NK-92 treated with Interleukin-12 subunit alpha and Interleukin-12 subunit beta, amount 100 ng/mL, for 24 hours (cell line): ENCODE data around the gene CAMK1.

Source experiments
- DNase-seq: peaks from one replicate; lab custom pipeline; 2025; lab: John Stamatoyannopoulos, UW

Gene CAMK1

DNA sequence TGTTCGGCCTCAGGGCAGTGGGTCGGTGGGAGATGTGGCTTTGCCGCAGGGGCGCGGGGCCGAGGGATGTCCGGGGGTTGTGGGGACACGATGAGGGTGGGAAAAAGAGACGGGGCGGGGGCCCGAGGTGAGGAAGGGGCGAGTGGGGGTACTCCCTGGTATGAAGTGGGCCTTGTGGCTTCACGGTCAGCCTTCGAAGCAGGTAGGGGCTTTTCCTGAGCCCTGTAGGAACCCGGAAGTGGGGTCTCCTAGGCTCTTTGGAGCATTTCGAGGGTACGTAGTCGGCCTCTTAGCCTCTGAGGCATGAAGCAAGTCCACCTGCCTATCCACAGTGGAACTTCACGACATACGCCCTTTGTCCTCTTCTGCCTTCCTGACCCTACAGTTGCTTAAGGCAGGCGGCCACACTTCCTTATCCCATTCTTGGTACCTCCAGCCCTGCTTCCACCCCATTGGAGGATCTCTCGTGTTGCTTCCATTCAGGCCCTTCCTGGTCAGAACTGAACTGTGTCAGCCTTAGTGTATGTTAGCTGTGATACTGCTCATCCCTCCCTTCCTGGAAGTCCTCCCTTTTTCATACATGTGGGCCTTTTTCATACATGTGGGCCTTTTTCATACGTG, 23.5 kb upstream of the CAMK1 start:
- DNase-seq = no peak

DNA sequence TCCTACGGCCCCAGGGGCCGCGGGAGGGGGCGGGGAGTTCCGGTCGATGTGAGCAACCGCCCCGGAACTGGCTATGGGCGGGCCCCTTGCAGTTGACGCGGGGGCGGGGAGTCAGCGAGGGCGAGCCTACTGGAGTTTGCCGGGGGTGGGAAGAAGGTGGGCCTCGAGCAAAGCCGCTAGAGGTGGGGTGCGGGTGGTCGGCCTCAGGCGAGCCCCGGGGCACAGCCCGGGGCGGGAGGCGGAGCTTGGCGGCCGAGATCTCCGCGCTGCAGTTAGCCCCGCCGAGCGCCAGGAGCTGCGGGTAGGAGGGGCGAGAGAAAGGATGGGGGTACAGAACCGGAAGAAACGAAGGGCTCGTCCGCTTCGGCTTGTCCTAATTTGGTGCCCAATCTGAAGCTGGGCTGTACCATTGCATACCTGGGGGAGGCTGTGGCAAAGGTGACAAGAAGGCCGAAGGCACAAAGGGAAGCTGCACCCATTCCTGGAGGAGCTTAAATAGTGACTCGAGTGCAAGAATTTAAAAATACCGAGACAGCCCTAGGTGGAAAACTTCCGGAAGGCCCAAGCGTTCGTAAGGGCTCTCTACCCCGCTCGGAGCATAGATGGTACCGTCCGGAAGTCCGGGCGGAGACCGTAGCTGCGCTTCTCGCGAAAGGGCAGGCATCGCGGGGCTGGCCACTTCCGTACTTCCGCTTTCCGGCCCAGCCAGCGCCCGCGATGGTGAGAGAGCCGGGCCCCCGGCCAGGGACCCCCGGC, 22.8 kb upstream of the CAMK1 start, which contains the start of the genes ARPC4 and TADA3:
TSS of gene ARPC4 (plus strand) at position 678 of the 756 bp plus-strand sequence. CDS start at position 718, 40 bp downstream.
TSS of gene TADA3 (minus strand) at position 69 of the 756 bp plus-strand sequence. CDS start 1,007 bp downstream, outside the sequence.
- peak; percentile 94 for DNase-seq

DNA sequence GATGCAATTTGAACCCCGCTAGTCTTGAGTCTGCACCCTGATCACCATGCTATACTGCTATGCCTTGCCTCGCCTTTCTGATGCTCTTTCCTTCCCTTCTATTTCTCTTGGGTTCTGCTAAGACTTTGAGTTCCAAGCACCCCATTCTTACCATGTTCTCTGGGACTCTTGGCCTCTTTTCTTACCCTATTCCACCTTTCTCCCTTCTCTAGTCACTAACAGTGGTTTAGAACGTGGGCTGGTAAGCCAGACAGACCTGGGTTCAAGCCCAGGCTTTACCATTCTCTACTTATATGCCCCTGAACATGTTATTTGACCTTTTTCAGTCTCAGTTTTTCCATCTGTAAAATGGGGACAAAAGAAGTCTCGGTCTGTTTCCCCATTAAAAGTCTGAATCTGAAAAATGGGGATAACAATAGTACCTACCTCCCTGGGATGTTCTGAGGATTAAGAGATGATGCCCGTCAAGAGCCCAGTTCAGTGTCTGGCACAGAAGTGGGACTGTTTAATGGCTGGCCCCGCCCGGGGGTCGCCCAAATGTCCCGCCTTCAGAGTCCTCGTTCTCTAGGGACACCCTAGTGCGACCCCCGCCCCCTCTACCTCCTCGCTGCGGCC, 22.1 kb upstream of the CAMK1 start:
- no peak for DNase-seq

DNA sequence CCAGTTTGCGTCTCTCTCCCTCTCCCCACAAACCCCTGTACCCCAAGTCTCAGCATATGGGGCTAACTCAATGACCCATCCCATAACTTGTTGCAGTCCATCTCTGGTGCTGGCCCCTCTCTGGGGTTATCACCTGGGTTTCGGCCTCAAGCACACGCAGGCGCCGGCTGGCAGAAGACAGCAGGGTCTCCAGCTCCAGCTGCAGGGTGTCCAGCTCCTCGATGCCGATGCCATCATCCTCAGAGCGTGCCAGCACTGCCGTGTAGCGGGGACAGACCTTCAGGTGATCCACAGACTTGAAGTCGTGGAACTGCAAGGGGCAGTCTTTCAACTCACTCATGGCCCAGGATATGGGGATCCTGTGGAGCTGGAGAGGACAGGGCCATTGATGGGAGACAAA, 21.4 kb upstream of the CAMK1 start:
- DNase-seq = no peak

DNA sequence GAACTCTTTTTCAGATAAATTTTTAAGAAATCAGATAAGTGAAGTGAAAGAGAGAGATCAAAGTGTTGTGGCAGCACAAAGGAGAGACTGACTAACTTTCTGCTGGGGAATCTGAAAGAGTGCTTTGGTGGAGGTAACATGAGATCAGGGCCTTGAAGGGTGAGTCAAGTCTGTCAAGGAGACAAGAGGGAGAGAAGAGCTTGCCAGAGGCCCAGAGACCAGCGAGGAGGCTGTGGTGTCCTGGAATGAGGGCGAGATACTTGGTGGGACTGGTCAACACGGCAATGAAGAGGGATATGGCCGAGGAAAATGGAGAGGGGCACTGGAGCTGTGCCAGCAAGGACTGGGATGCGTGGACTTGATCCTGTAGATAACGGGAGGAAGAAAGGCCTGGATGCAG, 18.0 kb upstream of the CAMK1 start:
- DNase-seq = no peak

DNA sequence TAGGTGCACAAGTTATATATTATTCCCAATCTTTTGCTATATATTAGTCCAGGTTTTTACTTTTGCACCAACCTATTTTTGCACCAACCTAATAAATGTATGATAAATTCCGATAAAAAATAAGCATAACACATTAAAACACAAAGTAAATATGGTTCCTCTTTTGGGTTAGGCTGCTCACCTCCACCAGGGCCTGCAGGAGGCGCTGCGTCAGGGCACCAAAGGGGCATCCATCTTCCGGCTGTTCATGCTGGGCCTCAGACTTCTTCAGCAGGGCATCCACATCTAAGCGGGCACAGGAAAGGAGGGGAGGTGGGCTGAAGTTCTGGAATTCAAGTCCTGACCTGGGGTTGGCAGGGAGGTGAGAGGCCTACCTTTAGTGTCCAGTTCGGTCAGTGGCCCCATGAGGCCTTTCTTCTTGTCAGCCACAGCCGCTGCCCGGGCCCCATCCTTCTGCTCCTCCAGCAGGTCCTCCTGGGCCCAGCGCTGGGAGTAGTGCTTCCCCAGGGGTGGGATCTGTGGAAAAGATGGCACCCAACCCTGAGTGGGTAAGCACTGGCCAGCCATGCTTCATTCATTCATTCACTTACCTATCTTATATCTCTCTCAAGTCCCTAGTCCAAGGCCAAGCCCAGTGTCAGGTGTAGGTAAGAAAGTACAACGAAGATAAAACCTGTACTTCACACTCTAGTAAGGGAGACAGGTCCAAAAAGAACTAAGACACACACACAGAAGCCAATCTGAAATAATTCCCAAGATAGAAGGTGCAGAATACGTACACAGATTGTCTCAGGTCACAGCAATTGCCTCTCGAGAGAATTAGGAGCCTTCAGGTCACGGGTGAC, 17.3 kb upstream of the CAMK1 start:
- no peak for DNase-seq

DNA sequence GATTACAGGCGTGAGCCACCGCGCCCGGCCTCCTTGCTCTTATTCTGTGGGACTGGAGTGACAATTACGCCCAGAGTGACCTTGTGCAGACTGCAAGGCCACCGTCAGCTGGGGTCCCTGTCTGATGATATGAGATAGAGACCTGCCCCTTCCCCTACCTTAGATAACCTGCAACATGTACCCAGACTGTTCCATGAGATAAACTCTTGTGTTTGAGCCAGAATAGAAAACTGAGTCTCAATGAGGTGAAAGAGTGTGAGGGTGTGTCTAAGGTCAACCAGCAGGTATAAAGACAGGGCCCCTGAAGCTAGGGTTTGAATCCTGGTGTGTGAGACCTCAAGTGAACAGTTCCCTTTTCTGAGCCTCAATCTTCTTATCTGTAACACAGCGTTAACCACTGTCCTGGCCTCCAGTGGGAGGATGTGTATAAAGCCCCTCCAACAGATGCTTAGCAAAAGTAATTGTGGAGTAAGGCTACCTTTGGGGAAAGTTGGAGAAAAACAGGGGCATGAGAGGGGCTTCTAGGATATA, 16.5 kb upstream of the CAMK1 start:
- DNase-seq = no peak

DNA sequence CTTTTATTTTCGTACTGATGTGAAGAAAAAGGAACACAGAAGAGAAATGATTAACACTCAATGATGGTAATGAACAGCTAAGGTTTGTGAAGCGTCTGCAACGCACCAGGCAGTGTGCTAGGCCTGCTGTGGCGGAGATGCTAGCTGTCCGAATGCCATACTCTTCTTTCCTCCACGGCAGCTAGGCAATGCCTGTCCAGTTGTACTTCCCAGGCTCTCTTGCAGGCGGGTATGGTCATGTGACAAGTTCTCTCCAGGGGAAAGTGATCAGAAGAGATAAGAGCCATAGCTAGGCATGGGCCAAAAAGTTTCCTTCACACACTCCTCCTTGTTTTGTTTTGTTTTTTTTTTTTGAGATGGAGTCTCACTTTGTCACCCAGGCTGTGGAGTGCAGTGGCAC, 15.9 kb upstream of the CAMK1 start:
- DNase-seq = no peak

DNA sequence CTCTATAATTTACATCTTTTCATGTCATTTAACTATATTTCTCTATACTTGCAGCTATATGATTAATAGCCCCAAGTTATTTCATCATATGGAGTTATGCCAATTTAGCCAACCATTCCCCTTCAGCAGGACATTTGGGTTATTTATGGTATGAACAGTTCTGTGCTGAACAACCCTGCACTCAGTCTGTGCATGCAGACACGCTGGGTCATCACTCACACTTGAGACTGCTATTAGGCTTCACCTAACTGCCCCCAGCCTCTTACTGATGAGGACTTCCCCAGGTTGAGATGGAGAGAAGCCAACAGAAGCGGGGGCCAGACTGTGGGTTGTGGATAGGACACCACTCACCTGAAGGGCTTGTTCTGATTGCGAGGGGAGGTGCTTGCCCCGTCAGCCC, 15.2 kb upstream of the CAMK1 start:
- DNase-seq = no peak

DNA sequence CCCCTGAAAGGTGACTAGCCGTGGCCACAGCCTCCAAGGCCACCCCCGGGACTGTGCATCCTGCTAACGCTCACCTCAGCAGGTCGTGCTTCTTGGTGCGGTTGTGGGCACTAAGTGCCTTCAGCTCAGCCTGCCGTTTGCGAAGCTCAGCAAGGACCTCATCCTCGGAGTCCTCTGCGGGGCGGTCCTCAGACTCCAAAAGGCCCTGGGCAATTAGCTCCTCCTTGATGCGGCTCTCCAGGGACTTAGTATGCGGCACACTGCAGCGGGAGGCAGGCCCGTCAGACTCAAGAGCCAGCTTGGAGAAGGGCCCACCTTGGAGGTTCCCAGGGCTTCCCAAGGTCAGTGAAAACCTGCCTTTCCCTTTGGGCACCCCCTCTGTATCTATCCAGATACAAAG, 14.2 kb upstream of the CAMK1 start:
- no peak for DNase-seq

DNA sequence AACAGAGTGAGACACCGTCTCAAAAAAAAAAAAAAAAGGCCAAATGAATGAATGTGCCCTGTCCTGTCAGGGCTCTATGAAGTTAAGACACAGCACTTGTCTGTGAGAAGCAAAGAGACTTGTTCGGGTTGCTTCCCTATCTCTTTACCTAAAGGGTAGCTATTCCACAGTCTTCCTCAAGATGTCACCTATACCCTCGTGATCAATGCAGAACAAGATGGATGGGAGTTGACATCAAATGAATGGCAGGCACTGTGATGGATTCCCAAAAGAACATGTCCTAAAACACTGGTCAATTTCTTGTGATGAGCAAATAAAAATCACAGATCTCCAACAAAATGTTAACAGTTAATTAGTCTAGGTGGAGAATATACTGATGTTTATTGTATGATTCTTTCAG, 13.0 kb upstream of the CAMK1 start:
- no peak for DNase-seq

DNA sequence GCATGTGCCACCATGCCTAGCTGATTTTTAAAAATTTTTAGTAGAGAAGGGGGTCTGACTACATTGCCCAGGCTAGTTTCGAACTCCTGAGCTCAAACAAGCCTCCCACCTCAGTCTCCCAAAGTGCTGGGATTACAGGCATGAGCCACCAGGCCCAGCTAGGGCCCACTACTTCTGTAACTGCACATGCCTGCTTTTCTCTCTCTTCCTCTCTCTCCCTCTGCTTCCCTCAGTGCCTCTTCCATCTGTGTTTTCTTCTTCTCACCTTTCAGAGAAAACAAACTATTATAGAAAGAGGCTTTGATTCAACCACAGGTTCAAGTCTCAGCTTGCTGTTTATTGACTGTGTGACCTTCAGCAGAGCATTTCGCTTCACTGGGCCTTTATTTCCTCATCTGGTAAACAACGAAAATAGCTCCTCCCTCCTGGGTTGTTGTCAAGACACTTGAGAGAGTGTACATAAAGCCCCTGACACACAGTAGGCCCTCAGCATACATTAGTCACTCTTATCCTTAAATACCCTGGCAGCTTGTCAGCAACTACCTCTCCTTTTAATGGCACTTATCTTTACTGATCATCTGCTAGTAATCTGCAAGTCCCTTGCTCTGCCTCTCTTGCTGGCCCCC, 12.3 kb upstream of the CAMK1 start:
- no peak for DNase-seq

DNA sequence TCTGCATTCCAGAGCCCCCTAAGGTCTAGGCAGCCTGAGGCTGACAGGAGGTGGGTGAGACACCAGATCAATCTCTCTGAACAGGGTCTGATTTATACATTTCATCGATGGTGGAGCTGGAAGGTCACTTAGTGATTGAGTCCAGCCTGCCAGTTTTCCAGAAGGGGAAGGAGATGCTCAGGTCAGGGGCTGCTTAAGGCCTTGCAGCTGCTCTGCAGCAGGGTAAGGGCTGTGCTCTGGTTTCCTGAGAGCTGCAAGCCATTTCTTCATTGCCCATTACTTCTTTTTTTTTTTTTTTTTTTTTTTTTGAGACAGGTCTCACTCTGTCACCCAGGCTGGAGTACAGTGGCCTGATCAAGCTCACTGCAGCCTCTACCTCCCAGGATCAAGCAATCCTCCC, 11.8 kb upstream of the CAMK1 start:
- DNase-seq = no peak

DNA sequence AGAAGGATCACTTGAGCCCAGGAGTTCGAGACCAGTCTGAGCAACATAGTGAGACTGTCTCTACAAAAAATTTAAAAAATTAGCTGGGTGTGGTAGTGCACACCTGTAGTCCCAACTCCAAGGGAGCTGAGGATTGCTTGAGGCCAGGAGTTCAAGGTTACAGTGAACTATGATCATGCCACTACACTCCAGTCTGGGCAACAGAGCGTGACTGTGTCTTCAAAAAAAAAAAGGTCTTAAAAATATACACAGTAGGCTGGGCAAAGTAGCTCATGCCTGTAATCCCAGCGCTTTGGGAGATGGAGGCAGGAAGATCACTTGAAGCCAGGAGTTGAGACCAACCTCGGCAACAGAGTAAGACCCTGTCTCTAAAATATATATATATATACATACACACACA, 11.2 kb upstream of the CAMK1 start:
- no peak for DNase-seq

DNA sequence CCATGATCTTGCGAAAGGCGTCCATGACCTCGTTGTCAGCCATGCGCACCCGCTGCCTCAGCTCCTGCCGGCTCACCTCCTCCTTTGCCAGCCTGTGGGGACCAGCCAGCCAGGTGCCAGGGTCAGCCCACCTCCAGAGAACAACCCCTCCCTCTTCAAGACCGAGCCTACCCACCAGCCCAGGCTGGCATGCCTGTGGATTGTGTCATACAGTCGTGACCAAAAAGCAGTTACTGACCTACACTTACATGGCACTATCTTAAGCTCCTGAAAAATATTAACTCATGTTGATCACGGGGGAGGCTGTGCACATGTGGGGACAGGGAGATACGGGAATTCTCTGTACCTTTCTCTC, 10.7 kb upstream of the CAMK1 start:
- DNase-seq = no peak

DNA sequence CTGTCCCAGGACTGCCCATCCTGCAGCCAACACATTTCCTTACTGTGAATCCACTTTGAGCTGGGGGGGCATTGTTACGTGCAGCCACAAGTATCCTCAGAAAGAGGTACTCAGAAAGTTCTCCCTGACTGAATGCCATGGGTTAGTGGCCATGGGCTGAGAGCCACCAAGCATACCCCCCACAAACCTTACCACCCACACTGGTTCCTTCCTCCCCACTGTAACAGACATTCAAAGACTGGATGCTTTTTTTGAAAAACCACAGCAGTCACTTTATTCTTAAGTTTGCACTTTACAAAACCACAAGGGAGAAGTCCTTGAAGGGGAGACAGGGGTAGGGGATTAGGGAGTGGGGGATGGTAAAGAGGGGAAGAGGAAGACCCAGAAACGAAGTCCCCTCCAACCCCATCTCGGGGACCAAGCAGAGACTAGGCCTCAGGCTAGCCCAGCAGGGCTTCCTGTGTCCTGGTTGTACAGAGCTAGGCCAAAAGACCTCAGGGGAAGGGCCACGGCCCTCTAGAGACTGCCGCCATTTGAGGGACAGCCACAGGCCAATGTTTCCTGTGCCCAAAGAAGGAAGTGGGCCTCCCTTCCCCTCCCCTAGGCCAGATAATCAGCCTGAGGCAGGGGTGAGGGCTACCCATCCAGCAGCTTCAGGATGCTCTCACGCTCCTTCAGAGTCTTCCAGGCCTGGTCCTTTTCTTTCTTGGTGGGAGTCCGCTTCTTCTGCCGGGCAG, 10.1 kb upstream of the CAMK1 start:
- peak; percentile 45 for DNase-seq

DNA sequence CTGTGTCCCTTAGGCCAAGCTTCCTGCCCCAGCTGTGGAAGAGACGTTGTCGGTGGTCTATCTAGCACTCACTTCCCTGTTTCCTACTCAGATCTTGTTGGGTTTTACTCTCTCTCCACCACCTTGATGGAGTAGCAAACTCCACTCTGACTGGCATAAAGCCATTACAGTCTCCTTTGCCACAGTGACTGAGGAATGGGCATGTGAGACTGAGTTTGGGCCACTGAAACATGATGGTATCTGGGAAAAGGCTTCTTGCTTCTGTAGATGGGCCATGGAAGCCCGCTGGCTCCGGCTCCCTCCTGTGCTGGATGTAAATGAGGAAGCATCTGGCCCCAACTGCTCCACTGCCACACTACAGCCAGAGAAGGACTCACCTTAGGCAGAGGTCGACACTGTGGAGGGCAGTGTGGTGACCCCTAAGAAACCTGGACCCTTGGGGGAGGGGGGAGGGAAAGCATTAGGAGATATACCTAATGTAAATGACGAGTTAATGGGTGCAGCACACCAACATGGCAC, 9.4 kb upstream of the CAMK1 start:
- DNase-seq = no peak

DNA sequence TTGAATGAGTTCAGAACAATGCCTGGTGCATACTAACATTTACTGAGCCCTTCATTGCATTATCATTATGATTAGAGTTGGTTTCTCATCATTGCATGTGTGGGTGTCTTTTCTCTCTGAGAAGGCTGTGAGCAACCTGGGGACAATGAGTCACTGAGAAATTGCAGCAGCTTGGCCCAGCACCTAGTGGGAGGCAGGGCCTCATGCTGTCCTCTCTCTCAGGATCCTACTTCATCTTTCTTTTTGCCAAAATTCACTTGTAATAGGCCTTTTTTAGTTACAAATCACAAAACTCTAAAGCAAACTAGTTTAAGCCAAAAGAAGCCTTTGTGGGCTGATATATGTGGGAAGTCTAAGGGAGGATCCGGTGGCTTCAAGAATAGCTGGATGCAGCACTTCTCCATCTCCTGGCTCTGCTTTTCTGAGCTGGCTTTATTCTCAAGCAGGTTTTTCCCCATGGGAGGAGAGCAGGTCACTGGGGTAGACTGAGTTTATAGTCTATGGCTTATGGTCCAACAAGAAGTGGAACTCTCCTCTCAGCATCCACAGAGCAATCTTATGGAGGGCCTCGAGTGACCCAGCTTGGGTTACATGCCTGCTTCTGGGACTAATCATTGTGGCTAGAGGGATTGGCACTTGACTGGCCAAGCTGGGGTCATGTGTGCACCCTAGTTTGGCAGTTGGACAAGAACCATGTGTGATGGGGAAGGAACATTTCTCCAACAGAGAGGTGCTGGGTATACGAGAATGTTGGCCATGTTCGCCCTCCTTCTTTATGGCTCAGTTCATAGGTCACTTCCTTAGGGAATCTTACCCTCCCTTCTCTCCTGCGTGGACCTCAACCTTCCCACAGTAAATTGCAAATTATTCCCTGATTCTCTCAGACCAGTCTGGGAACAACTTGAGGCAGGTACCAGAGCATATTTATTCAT, 8.7 kb upstream of the CAMK1 start:
- DNase-seq = peak; percentile 33

DNA sequence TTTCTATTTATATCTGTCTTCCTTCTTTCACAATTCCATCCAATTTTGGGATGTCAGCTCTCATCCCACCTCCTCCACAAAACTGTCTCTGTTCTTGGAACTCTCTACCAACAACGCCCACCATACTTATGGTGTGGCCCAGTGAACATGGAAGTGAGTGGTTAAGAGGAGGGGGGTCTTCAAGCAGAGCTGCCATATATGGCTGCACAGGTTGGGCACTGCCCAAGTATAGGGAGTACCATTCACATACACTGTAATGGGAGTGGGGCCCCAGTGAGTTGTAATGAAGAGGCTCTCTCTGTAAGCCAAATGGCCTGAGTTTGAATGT, 7.9 kb upstream of the CAMK1 start:
- no peak for DNase-seq
